Measurements from ENCODE around the gene MRPL54. TPM values are rescaled to one million over a fixed set of nuclear protein-coding genes. Genes with fewer than 3 reads are reported as not detected.

Gene MRPL54
- total and polyA plus RNA-seq, 2 experiments from 2014 or later = 29.7 to 89.9 TPM

- Histone ChIP-seq H3F3A (replicated peaks; ENCODE audit: low read depth) (no peaks in the 10 kb centered on the region), H3K36me3 (ENCODE audit: insufficient read depth) (no peaks in the 10 kb centered on the region), H3K4me1 (ENCODE audit: insufficient read depth) (peaks cover 15% of the 10 kb centered on the region; the same call in 1 of the 2 replicates), H4K20me1 (replicated peaks; ENCODE audit: insufficient read depth) (no peaks in the 10 kb centered on the region), H3K79me2 (replicated peaks; ENCODE audit: insufficient read depth) (no peaks in the 10 kb centered on the region), H3K9me2 (ENCODE audit: insufficient read depth) (no peaks in the 10 kb centered on the region), H2AFZ (peak overlapping the region; percentile 83; the same call in 1 of the 2 replicates), H3K27ac (ENCODE audit: low read depth) (0 out of 2 replicates have a peak overlapping the region, but pooled peaks have one; percentile 76), H3K4me2 (peak overlapping the region; percentile 97), H3K27me3 (ENCODE audit: insufficient read depth) (no peaks in the 10 kb centered on the region), H3K4me3 (peak overlapping the region; percentile 83)
- peaks cover 19% of the 10 kb centered on the region for H3K27me3 Mint-ChIP-seq (ENCODE audit: insufficient read depth, low read depth, poor library complexity)
- H3K4me3 Mint-ChIP-seq = peak overlapping the region; percentile 77
- peak; percentile 94 for DNase-seq (ENCODE audit: low spot score)
- H3K9me3 Mint-ChIP-seq = no peaks in the 10 kb centered on the region
- peak; percentile 69 for ATAC-seq
- no peaks in the 10 kb centered on the region for H3K36me3 Mint-ChIP-seq (ENCODE audit: low read depth)
- TF ChIP-seq CTCF (conservative IDR thresholded peaks at IDR 0.05; ENCODE audit: low read depth in 2 of 2) (no peak), NANOG (IDR thresholded peaks at IDR 0.05; ENCODE audit: borderline replicate concordance) (no peak), ZNF331 (CRISPR knock-in tag; IDR thresholded peaks at IDR 0.05; ENCODE audit: low read depth) (no peak), POLR2AphosphoS5 (IDR thresholded peaks at IDR 0.05; ENCODE audit: low read depth) (no peak), EZH2 (IDR thresholded peaks at IDR 0.05; ENCODE audit: low read depth, unreplicated experiment) (no peak), STAT1 (IDR thresholded peaks at IDR 0.05; ENCODE audit: unreplicated experiment) (no peak), CREB1 (CRISPR knock-in tag; IDR thresholded peaks at IDR 0.05; ENCODE audit: low read depth) (no peak), EZH2phosphoT487 (IDR thresholded peaks at IDR 0.05; ENCODE audit: unreplicated experiment) (no peak), JUNB (IDR thresholded peaks at IDR 0.05; ENCODE audit: unreplicated experiment) (no peak), ZNF114 (CRISPR knock-in tag; IDR thresholded peaks at IDR 0.05) (no peak)
- TF ChIP-seq, protein P1, sequence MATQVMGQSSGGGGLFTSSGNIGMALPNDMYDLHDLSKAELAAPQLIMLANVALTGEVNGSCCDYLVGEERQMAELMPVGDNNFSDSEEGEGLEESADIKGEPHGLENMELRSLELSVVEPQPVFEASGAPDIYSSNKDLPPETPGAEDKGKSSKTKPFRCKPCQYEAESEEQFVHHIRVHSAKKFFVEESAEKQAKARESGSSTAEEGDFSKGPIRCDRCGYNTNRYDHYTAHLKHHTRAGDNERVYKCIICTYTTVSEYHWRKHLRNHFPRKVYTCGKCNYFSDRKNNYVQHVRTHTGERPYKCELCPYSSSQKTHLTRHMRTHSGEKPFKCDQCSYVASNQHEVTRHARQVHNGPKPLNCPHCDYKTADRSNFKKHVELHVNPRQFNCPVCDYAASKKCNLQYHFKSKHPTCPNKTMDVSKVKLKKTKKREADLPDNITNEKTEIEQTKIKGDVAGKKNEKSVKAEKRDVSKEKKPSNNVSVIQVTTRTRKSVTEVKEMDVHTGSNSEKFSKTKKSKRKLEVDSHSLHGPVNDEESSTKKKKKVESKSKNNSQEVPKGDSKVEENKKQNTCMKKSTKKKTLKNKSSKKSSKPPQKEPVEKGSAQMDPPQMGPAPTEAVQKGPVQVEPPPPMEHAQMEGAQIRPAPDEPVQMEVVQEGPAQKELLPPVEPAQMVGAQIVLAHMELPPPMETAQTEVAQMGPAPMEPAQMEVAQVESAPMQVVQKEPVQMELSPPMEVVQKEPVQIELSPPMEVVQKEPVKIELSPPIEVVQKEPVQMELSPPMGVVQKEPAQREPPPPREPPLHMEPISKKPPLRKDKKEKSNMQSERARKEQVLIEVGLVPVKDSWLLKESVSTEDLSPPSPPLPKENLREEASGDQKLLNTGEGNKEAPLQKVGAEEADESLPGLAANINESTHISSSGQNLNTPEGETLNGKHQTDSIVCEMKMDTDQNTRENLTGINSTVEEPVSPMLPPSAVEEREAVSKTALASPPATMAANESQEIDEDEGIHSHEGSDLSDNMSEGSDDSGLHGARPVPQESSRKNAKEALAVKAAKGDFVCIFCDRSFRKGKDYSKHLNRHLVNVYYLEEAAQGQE (IDR thresholded peaks at IDR 0.05; ENCODE audit: unreplicated experiment) = no peak
- TF ChIP-seq, protein P2, sequence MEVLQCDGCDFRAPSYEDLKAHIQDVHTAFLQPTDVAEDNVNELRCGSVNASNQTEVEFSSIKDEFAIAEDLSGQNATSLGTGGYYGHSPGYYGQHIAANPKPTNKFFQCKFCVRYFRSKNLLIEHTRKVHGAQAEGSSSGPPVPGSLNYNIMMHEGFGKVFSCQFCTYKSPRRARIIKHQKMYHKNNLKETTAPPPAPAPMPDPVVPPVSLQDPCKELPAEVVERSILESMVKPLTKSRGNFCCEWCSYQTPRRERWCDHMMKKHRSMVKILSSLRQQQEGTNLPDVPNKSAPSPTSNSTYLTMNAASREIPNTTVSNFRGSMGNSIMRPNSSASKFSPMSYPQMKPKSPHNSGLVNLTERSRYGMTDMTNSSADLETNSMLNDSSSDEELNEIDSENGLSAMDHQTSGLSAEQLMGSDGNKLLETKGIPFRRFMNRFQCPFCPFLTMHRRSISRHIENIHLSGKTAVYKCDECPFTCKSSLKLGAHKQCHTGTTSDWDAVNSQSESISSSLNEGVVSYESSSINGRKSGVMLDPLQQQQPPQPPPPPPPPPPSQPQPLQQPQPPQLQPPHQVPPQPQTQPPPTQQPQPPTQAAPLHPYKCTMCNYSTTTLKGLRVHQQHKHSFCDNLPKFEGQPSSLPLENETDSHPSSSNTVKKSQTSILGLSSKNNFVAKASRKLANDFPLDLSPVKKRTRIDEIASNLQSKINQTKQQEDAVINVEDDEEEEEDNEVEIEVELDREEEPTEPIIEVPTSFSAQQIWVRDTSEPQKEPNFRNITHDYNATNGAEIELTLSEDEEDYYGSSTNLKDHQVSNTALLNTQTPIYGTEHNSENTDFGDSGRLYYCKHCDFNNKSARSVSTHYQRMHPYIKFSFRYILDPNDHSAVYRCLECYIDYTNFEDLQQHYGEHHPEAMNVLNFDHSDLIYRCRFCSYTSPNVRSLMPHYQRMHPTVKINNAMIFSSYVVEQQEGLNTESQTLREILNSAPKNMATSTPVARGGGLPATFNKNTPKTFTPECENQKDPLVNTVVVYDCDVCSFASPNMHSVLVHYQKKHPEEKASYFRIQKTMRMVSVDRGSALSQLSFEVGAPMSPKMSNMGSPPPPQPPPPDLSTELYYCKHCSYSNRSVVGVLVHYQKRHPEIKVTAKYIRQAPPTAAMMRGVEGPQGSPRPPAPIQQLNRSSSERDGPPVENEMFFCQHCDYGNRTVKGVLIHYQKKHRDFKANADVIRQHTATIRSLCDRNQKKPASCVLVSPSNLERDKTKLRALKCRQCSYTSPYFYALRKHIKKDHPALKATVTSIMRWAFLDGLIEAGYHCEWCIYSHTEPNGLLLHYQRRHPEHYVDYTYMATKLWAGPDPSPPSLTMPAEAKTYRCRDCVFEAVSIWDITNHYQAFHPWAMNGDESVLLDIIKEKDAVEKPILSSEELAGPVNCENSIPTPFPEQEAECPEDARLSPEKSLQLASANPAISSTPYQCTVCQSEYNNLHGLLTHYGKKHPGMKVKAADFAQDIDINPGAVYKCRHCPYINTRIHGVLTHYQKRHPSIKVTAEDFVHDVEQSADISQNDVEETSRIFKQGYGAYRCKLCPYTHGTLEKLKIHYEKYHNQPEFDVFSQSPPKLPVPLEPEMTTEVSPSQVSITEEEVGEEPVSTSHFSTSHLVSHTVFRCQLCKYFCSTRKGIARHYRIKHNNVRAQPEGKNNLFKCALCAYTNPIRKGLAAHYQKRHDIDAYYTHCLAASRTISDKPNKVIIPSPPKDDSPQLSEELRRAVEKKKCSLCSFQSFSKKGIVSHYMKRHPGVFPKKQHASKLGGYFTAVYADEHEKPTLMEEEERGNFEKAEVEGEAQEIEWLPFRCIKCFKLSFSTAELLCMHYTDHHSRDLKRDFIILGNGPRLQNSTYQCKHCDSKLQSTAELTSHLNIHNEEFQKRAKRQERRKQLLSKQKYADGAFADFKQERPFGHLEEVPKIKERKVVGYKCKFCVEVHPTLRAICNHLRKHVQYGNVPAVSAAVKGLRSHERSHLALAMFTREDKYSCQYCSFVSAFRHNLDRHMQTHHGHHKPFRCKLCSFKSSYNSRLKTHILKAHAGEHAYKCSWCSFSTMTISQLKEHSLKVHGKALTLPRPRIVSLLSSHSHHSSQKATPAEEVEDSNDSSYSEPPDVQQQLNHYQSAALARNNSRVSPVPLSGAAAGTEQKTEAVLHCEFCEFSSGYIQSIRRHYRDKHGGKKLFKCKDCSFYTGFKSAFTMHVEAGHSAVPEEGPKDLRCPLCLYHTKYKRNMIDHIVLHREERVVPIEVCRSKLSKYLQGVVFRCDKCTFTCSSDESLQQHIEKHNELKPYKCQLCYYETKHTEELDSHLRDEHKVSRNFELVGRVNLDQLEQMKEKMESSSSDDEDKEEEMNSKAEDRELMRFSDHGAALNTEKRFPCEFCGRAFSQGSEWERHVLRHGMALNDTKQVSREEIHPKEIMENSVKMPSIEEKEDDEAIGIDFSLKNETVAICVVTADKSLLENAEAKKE (CRISPR knock-in tag; IDR thresholded peaks at IDR 0.05) = no peak
- TF ChIP-seq, protein P3, sequence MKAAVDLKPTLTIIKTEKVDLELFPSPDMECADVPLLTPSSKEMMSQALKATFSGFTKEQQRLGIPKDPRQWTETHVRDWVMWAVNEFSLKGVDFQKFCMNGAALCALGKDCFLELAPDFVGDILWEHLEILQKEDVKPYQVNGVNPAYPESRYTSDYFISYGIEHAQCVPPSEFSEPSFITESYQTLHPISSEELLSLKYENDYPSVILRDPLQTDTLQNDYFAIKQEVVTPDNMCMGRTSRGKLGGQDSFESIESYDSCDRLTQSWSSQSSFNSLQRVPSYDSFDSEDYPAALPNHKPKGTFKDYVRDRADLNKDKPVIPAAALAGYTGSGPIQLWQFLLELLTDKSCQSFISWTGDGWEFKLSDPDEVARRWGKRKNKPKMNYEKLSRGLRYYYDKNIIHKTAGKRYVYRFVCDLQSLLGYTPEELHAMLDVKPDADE (IDR thresholded peaks at IDR 0.05) = no peak
- H3K4me1 Mint-ChIP-seq = peaks cover 4% of the 10 kb centered on the region
- H3K27ac Mint-ChIP-seq = no peak overlapping the region; the same call in 1 of the 2 replicates
Measured at GRCh38 chr19:3722443-3723109, 39.9 kb upstream of the MRPL54 start.
